Kidney epithelial cell (primary cell): ENCODE data around the gene EMSY. TPM values are rescaled to one million over a fixed set of nuclear protein-coding genes. Genes with fewer than 3 reads are reported as not detected.

Experiments used
- DNase-seq: peaks from one replicate; pipeline ENCODE4 v3.0.0-alpha.2; 2010; ENCODE audit warnings: low read depth
- H3K27me3 ChIP-seq: 2 replicates; pipeline ENCODE4 v1.6.0; 2011; ENCODE audit warnings: low read length; ENCODE audit not compliant: control insufficient read depth, insufficient read depth
- H3K36me3 ChIP-seq: 2 replicates; pipeline ENCODE4 v1.5.1; 2011; ENCODE audit warnings: low read length; ENCODE audit not compliant: control insufficient read depth, insufficient read depth
- H3K4me3 ChIP-seq: 2 replicates; pipeline ENCODE4 v1.5.1; 2011; ENCODE audit warnings: low read depth, mild to moderate bottlenecking, control low read depth, low read length
- total RNA-seq: library from RNA; depleted of rRNA; stranded (reverse); fragments of >200 nt; gene quantifications from 2 replicates; pipeline ENCODE4 v1.2.3, GENCODE V29; 2015
- TF ChIP-seq, protein P1 (sequence below): IDR thresholded peaks from 2 replicates; pipeline ENCODE4 v1.5.1; 2011; ENCODE audit warnings: mild to moderate bottlenecking, moderate library complexity, low read length, control low read depth, inconsistent platforms; ENCODE audit not compliant: insufficient read depth, poor library complexity, severe bottlenecking

Gene EMSY
- total RNA-seq, 1 donor from 2014 or later: 15.2 TPM

GRCh38 chr11:76526878-76527277 lies 82.1 kb downstream of the EMSY start:
- H3K36me3 ChIP-seq: no peaks in the 10 kb centered on the region

DNA sequence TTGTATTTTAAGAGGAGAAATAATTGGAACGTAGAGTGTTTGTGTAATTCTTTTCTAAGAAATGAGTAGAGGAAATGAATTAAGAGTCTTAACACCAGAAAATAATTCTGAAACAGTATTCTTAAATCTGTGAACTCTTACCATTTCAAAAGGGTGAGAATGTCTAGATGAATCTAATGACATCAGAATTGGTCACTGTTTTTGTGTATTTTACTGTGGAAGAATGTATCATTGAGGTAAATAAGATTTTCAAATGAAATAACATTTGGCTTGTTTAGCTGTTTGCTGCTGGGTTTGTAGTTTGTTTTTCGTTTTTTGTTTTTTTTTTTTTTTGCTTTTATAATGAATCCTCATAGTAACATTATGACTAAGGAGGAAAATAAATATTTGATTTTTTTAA lies 97.6 kb downstream of the EMSY start:
- no peaks in the 10 kb centered on the region for H3K27me3 ChIP-seq
- TF ChIP-seq, protein P1, sequence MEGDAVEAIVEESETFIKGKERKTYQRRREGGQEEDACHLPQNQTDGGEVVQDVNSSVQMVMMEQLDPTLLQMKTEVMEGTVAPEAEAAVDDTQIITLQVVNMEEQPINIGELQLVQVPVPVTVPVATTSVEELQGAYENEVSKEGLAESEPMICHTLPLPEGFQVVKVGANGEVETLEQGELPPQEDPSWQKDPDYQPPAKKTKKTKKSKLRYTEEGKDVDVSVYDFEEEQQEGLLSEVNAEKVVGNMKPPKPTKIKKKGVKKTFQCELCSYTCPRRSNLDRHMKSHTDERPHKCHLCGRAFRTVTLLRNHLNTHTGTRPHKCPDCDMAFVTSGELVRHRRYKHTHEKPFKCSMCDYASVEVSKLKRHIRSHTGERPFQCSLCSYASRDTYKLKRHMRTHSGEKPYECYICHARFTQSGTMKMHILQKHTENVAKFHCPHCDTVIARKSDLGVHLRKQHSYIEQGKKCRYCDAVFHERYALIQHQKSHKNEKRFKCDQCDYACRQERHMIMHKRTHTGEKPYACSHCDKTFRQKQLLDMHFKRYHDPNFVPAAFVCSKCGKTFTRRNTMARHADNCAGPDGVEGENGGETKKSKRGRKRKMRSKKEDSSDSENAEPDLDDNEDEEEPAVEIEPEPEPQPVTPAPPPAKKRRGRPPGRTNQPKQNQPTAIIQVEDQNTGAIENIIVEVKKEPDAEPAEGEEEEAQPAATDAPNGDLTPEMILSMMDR: no peak
- no peak for DNase-seq
- peaks cover 1% of the 10 kb centered on the region for H3K36me3 ChIP-seq
- no peak overlapping the region for H3K4me3 ChIP-seq

More at GRCh38 chr11:76526878-76527277, 82.1 kb downstream of the EMSY start:
- no peak for DNase-seq
- TF ChIP-seq, protein P1: no peak
- no peaks in the 10 kb centered on the region for H3K27me3 ChIP-seq
- H3K4me3 ChIP-seq: no peak overlapping the region

DNA sequence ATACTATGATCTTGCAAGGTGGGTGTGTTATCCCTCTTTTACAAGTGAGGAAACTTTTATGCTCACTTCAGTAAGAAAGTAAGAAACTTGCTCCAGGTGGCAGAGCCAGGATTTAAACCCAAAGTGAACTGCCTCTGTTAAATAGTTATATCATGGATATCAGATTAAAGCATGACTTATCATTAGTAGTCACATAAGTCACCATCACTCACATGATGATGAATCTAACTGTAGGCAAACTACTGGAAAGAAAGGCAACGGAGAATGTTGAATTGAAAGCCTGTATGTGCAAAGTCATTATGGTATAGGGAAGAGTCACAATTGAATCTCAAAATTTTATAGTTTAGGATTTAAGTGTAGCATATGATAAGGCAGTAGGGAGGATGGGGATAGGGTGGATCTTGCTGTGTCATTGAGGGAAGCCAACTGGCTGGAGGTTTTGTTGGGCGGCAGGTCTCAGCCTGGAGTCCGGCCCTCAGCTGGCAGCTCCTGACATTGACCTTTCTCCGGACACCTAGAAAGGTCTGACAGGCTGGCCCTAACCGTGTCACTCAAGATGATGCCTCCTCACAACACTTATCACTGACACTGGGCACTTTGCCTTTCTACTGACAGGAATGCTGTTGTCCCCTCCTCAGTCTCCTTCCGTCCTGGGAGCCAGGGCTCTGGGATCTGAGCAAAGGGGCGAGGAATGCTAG lies 98.3 kb downstream of the EMSY start:
- no peak for DNase-seq
- Histone ChIP-seq H3K36me3 (peaks cover 1% of the 10 kb centered on the region), H3K4me3 (no peak overlapping the region), H3K27me3 (no peaks in the 10 kb centered on the region)
- TF ChIP-seq, protein P1: no peak

DNA sequence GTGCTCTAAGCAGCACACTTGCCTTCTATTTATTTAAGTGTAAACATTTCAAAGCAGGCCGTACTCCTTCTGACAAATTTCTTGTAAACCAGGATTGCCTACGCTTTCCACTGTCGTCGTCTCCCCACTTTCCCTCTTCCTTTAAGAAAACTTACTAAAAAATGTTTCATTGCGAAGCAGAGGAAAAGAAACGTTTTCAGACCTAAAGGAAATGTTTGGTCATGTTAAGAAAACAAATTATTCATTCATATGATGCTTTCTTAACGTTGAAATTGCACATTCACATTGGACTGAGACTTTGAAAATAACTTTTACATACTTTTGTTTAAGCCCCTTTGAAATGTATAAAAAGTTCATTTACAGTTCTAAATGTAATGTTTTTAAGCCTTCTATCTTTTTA lies 106.0 kb downstream of the EMSY start:
- Histone ChIP-seq H3K36me3 (no peaks in the 10 kb centered on the region), H3K27me3 (no peaks in the 10 kb centered on the region), H3K4me3 (no peak overlapping the region)
- TF ChIP-seq, protein P1: no peak
- DNase-seq: no peak

- TF ChIP-seq, protein P1: no peak
- DNase-seq: no peak
- Histone ChIP-seq H3K4me3 (no peak overlapping the region), H3K36me3 (no peaks in the 10 kb centered on the region), H3K27me3 (no peaks in the 10 kb centered on the region)
These were observed 106.6 kb downstream of the EMSY start for GRCh38 chr11:76551400-76551799.

- H3K27me3 ChIP-seq: no peaks in the 10 kb centered on the region
- no peak overlapping the region for H3K4me3 ChIP-seq
- no peak for DNase-seq
- TF ChIP-seq, protein P1: no peak
- H3K36me3 ChIP-seq: no peaks in the 10 kb centered on the region
These were observed 108.2 kb downstream of the EMSY start for GRCh38 chr11:76552987-76553386.
